H1 (cell line): Measurements from ENCODE around the gene MB. TPM values are rescaled to one million over a fixed set of nuclear protein-coding genes. Genes with fewer than 3 reads are reported as not detected.

Experiments
- CTCF ChIA-PET: fragments of 300-600 bp; sonication (Branson Sonifier 250); formaldehyde crosslinking; loops from one replicate; lab custom pipeline; 2021; ENCODE audit not compliant: partially characterized antibody; lab: Charles Lee
- POLR2A ChIA-PET: fragments of 300-600 bp; sonication (Branson Sonifier 250); formaldehyde crosslinking; loops from one replicate; lab custom pipeline; 2021; ENCODE audit warnings: inconsistent platforms; ENCODE audit not compliant: partially characterized antibody; lab: Charles Lee
- DNase-seq, 2 experiments: peaks; one replicate each; pipeline versions ENCODE4 v3.0.0 to v3.0.0-alpha.2; 2010 to 2022; ENCODE audit warnings: low spot score in 2 of 2, low read depth in 1 of 2, mixed read lengths in 1 of 2
- FAIRE-seq: peaks from 2 replicates; lab custom pipeline; 2011; peaks lifted over from hg19 to GRCh38; lab: Jason Lieb, UNC
- H2AFZ ChIP-seq: 2 replicates; pipeline ENCODE4 v1.8.1; 2012; ENCODE audit warnings: low read length, inconsistent platforms
- H2AK5ac ChIP-seq: 2 replicates; pipeline ENCODE4 v1.6.1; 2013; ENCODE audit warnings: low read depth, low read length
- H2BK120ac ChIP-seq: replicated peaks from 2 replicates; pipeline ENCODE3; 2013; ENCODE audit warnings: low read depth, low read length, inconsistent platforms
- H2BK12ac ChIP-seq: 2 replicates; pipeline ENCODE4 v1.6.1; 2013; ENCODE audit warnings: low read depth, low read length
- H2BK15ac ChIP-seq: 2 replicates; pipeline ENCODE4 v1.6.1; 2013; ENCODE audit warnings: low read length
- H2BK20ac ChIP-seq: 2 replicates; pipeline ENCODE4 v1.6.1; 2013; ENCODE audit warnings: low read length
- H2BK5ac ChIP-seq: 2 replicates; pipeline ENCODE4 v1.6.1; 2013; ENCODE audit warnings: low read depth, low read length
- H3K14ac ChIP-seq: 2 replicates; pipeline ENCODE4 v1.6.1; 2013; ENCODE audit warnings: inconsistent platforms; ENCODE audit not compliant: insufficient read length
- H3K18ac ChIP-seq: 2 replicates; pipeline ENCODE4 v1.6.1; 2013; ENCODE audit warnings: low read length; ENCODE audit errors: extremely low read depth
- H3K23ac ChIP-seq: 2 replicates; pipeline ENCODE4 v1.6.1; 2013; ENCODE audit warnings: inconsistent platforms; ENCODE audit not compliant: insufficient read length
- H3K23me2 ChIP-seq: 2 replicates; pipeline ENCODE4 v1.6.1; 2013; ENCODE audit warnings: low read depth, low read length
- H3K27ac ChIP-seq: 2 replicates; pipeline ENCODE4 v1.6.1; 2011; ENCODE audit warnings: low read depth, low read length, inconsistent platforms
- H3K27me3 ChIP-seq, 4 experiments: replicated peaks in 1 of 4; 1 replicate in 1 of 4; 2 replicates in 3 of 4; pipeline versions ENCODE4 v1.6.1 to v1.8.1; 2011 to 2013; ENCODE audit warnings: low read length in 3 of 4, mild to moderate bottlenecking in 3 of 4, inconsistent platforms in 2 of 4, mixed read lengths in 2 of 4, moderate library complexity in 1 of 4; ENCODE audit not compliant: control insufficient read depth in 3 of 4, insufficient read depth in 3 of 4; ENCODE audit errors: extremely low read depth in 1 of 4
- H3K36me3 ChIP-seq, 4 experiments: 2 replicates each; pipeline versions ENCODE4 v1.6.1 to v1.8.1; 2011 to 2013; ENCODE audit warnings: mild to moderate bottlenecking in 4 of 4, low read length in 3 of 4, moderate library complexity in 2 of 4, control low read depth in 1 of 4, inconsistent platforms in 1 of 4; ENCODE audit not compliant: insufficient read depth in 4 of 4, control insufficient read depth in 2 of 4
- H3K4ac ChIP-seq: replicated peaks from 2 replicates; pipeline ENCODE3; 2013; ENCODE audit warnings: low read length, low read depth, mixed read lengths, inconsistent platforms; ENCODE audit not compliant: insufficient read length
- H3K4me1 ChIP-seq, 4 experiments: replicated peaks in 1 of 4; 1 replicate in 1 of 4; 2 replicates in 3 of 4; pipeline versions ENCODE4 v1.6.1 to v1.8.1; 2011 to 2013; ENCODE audit warnings: low read length in 3 of 4, inconsistent platforms in 2 of 4, mixed read lengths in 1 of 4; ENCODE audit not compliant: insufficient read depth in 4 of 4, control insufficient read depth in 3 of 4
- H3K4me2 ChIP-seq, 2 experiments: 2 replicates each; pipeline versions ENCODE4 v1.6.1 to v1.8.1; 2011 to 2013; ENCODE audit warnings: low read depth in 2 of 2, low read length in 2 of 2, control low read depth in 1 of 2, inconsistent platforms in 1 of 2, mild to moderate bottlenecking in 1 of 2; ENCODE audit not compliant: insufficient read depth in 1 of 2
- H3K4me3 ChIP-seq, 4 experiments: fragments of 200-600, 300-600 bp in 1 of 4; sonication (generic), shearing (Covaris generic), sonication (Bioruptor Twin) in 1 of 4; 2 replicates each; pipeline versions ENCODE4 v1.5.1 to v1.8.1; 2011 to 2016; ENCODE audit warnings: low read length in 4 of 4, low read depth in 3 of 4, control low read depth in 2 of 4, inconsistent platforms in 2 of 4, mild to moderate bottlenecking in 2 of 4, mixed read lengths in 1 of 4, moderate library complexity in 1 of 4; ENCODE audit not compliant: insufficient read depth in 2 of 4; ENCODE audit errors: extremely low read depth in 1 of 4
- H3K56ac ChIP-seq: replicated peaks from 2 replicates; pipeline ENCODE3; 2013; ENCODE audit warnings: low read depth, mild to moderate bottlenecking, mixed read lengths, low read length, inconsistent platforms; ENCODE audit not compliant: insufficient read length
- H3K79me1 ChIP-seq: 2 replicates; pipeline ENCODE4 v1.6.1; 2013; ENCODE audit warnings: low read depth, low read length, control low read depth
- H3K79me2 ChIP-seq, 2 experiments: 2 replicates each; pipeline versions ENCODE4 v1.6.1 to v1.8.1; 2012 to 2013; ENCODE audit warnings: low read length in 2 of 2, mild to moderate bottlenecking in 2 of 2, inconsistent platforms in 1 of 2; ENCODE audit not compliant: insufficient read depth in 2 of 2, control insufficient read depth in 1 of 2
- H3K9ac ChIP-seq, 4 experiments: replicated peaks in 1 of 4; 1 replicate in 1 of 4; 2 replicates in 3 of 4; pipeline versions ENCODE4 v1.6.1 to v1.8.1; 2011 to 2013; ENCODE audit warnings: low read depth in 3 of 4, low read length in 3 of 4, control low read depth in 2 of 4, mild to moderate bottlenecking in 2 of 4, moderate library complexity in 2 of 4, inconsistent platforms in 1 of 4; ENCODE audit errors: extremely low read depth in 1 of 4
- H3K9me3 ChIP-seq, 2 experiments: 2 replicates each; pipeline versions ENCODE4 v1.6.1 to v1.8.1; 2012 to 2013; ENCODE audit warnings: mild to moderate bottlenecking in 2 of 2, moderate library complexity in 2 of 2, control low read depth in 1 of 2, inconsistent platforms in 1 of 2, low read depth in 1 of 2, low read length in 1 of 2, mixed read lengths in 1 of 2; ENCODE audit not compliant: insufficient read depth in 2 of 2
- H4K20me1 ChIP-seq, 2 experiments: replicated peaks in 1 of 2; 2 replicates each; pipeline versions ENCODE3 to v1.8.1; 2011 to 2013; ENCODE audit warnings: inconsistent platforms in 2 of 2, low read length in 2 of 2, mild to moderate bottlenecking in 1 of 2; ENCODE audit not compliant: insufficient read depth in 2 of 2, control insufficient read depth in 1 of 2
- H4K5ac ChIP-seq: 2 replicates; pipeline ENCODE4 v1.6.1; 2013; ENCODE audit warnings: low read length, low read depth, mixed read lengths, inconsistent platforms; ENCODE audit not compliant: insufficient read length
- H4K8ac ChIP-seq: 2 replicates; pipeline ENCODE4 v1.8.0; 2013; ENCODE audit warnings: mild to moderate bottlenecking, moderate library complexity, low read length, inconsistent platforms; ENCODE audit not compliant: insufficient read depth; ENCODE audit errors: extremely low read depth
- H4K91ac ChIP-seq: replicated peaks from 2 replicates; pipeline ENCODE3; 2013; ENCODE audit warnings: low read length, mixed read lengths, inconsistent platforms; ENCODE audit not compliant: insufficient read length
- WGBS, 2 experiments: shearing (Covaris generic) in 1 of 2; methylation state at CpG; one replicate each; pipeline versions ENCODE4 v1.1.6 to v1.1.7; 2013 to 2015; ENCODE audit warnings: low lambda C conversion rate in 2 of 2, mixed read lengths in 2 of 2, inconsistent platforms in 1 of 2, low coverage in 1 of 2, missing lambda C conversion rate in 1 of 2; ENCODE audit not compliant: insufficient replicate concordance in 2 of 2, insufficient coverage in 1 of 2, insufficient read length in 1 of 2; ENCODE audit errors: extremely low coverage in 1 of 2, missing lambda C conversion rate in 1 of 2; 5-methylcytosine and 5-hydroxymethylcytosine counted together
- polyA plus RNA-seq, 7 experiments: library from polyadenylated mRNA; depleted of rRNA in 3 of 7; stranded (reverse) in 5 of 7; unstranded in 2 of 7; fragments of >200 nt in 5 of 7; fragments of 200-250 nt in 2 of 7; gene quantifications; 1 replicate in 5 of 7; 2 replicates in 1 of 7; 4 replicates in 1 of 7; pipeline versions ENCODE4 v1.2.1 to v1.2.3, GENCODE V29; 2011 to 2013; ENCODE audit warnings: missing spikeins in 2 of 7, mixed read lengths in 2 of 7
- total RNA-seq: library from RNA; stranded (reverse); fragmentation: NEBNext Ultra II Directional; extraction: Animal tissue kit (Norgen Biotek cat#: 25700); gene quantifications from 2 replicates; pipeline ENCODE4 v1.2.1, GENCODE V29; 2021

The MB gene
- total and polyA plus RNA-seq, 2 of the 8 experiments (the other 6 are each of a cell fraction or from before 2014, with no cell fraction given), result 1.5 TPM; not detected in 1

DNA sequence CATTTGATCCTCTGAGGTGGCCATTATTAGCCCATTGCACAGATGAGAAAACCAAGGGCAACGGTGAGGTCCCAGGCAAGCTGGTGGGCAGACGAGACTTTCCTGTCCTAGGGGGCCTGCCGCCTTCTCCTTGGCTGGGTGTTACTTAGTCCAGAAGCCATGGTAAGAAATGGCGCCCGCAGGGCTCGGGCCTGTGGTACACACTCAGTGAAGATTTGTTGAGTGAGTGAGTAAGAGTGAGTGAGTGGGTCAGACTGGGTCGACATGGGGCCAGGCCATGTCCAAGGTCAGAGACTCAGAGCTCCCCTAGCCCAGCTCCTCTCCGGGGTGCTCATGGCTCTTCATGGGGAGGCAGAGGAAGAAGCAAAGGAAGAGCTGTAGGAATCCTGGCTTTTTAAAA is 40.5 kb downstream of the MB start:
- POLR2A ChIA-PET, result interaction anchor here (1.0 to 1.4 kb wide), 2 partner anchors 144 to 146 kb away, joined by 3 to 4 read pairs; no protein-coding TSS in a partner anchor
- CTCF ChIA-PET, result interaction anchor here (0.6 to 11.8 kb wide), 7 partner anchors 9 to 226 kb away, joined by 3 to 124 read pairs (median 3); no protein-coding TSS in a partner anchor
- FAIRE-seq, result no peak

More for the DNA sequence above, 40.5 kb downstream of the MB start:
- H2BK120ac ChIP-seq, result no peak overlapping the region
- H4K20me1 ChIP-seq, result no peaks in the 10 kb centered on the region
- no peak overlapping the region for H2AK5ac ChIP-seq
- H2BK12ac ChIP-seq, result no peak overlapping the region
- WGBS, 2 experiments, result 87% methylated on average over 8 of the region's 8 CpGs; no CpG with 5 or more reads in 1 of the 2 experiments
- no peak overlapping the region for H3K18ac ChIP-seq
- H3K23me2 ChIP-seq, result peaks cover 7% of the 10 kb centered on the region; the same call in 1 of the 2 replicates
- no peak overlapping the region for H2BK20ac ChIP-seq
- no peak overlapping the region for H3K4ac ChIP-seq
- no peak overlapping the region for H3K14ac ChIP-seq
- H4K8ac ChIP-seq, result no peak overlapping the region
- no peak overlapping the region for H4K5ac ChIP-seq
- no peak overlapping the region; the same call in 1 of the 2 replicates for H2AFZ ChIP-seq
- H3K23ac ChIP-seq, result no peak overlapping the region
- H2BK15ac ChIP-seq, result no peak overlapping the region
- no peak overlapping the region for H3K4me3 ChIP-seq
- H3K27me3 ChIP-seq, result no peaks in the 10 kb centered on the region
- no peaks in the 10 kb centered on the region for H3K4me1 ChIP-seq
- H3K27ac ChIP-seq, result no peak overlapping the region
- no peak overlapping the region for H3K56ac ChIP-seq
- no peak overlapping the region for H3K9ac ChIP-seq
- no peaks in the 10 kb centered on the region for H3K36me3 ChIP-seq
- no peaks in the 10 kb centered on the region for H3K9me3 ChIP-seq
- H4K91ac ChIP-seq, result no peak overlapping the region
- H3K79me2 ChIP-seq, result no peaks in the 10 kb centered on the region
- DNase-seq, result no peak
- no peaks in the 10 kb centered on the region for H3K79me1 ChIP-seq
- H3K4me2 ChIP-seq, result no peak overlapping the region
- H2BK5ac ChIP-seq, result no peak overlapping the region
